Panc1 (cell line): ENCODE data around the gene SCAMP5. TPM values are rescaled to one million over a fixed set of nuclear protein-coding genes. Genes with fewer than 3 reads are reported as not detected.

ENCODE experiments used
- ATAC-seq: fragments of 200-7000 bp; cut with Tn5 transposase; 2 replicates; pipeline ENCODE4 v1.9.1; 2020; ENCODE audit warnings: mild to moderate bottlenecking, moderate library complexity
- BruUV-seq: library from RNA; stranded (reverse); fragments of 400-500 nt; replicated peaks from 2 replicates; lab custom pipeline; 2021; lab: Mats Ljungman, UMichigan
- CTCF ChIA-PET: fragments of 300-600 bp; sonication (Branson Sonifier 250); formaldehyde crosslinking; loops from one replicate; lab custom pipeline; 2022; ENCODE audit warnings: antibody characterized with exemption; lab: Charles Lee
- POLR2A ChIA-PET: fragments of 300-600 bp; sonication (Branson Sonifier 250); formaldehyde crosslinking; loops from one replicate; lab custom pipeline; 2022; ENCODE audit warnings: antibody characterized with exemption; lab: Charles Lee
- DNase-seq: peaks from one replicate; pipeline ENCODE4 v3.0.0-alpha.2; 2010; ENCODE audit warnings: low read depth, low spot score
- H3K27ac ChIP-seq: 2 replicates; pipeline ENCODE4 v1.5.1; 2011; ENCODE audit warnings: mild to moderate bottlenecking, low read length, inconsistent platforms
- H3K27me3 ChIP-seq: fragments of 200-500 bp; sonication (Bioruptor generic); 2 replicates; pipeline ENCODE4 v1.6.0; 2014; ENCODE audit warnings: low read length, inconsistent platforms; ENCODE audit not compliant: control insufficient read depth, insufficient read depth
- H3K36me3 ChIP-seq: fragments of 200-500 bp; sonication (Bioruptor generic); 2 replicates; pipeline ENCODE4 v1.5.1; 2014; ENCODE audit warnings: inconsistent platforms, mild to moderate bottlenecking, low read length, moderate library complexity; ENCODE audit not compliant: control insufficient read depth, insufficient read depth
- H3K4me1 ChIP-seq: 2 replicates; pipeline ENCODE4 v1.5.1; 2011; ENCODE audit warnings: inconsistent platforms, mild to moderate bottlenecking, low read length, moderate library complexity; ENCODE audit not compliant: control insufficient read depth, insufficient read depth
- H3K4me3 ChIP-seq, 2 experiments: 2 replicates each; pipeline ENCODE4 v1.5.1; 2011 to 2012; ENCODE audit warnings: low read depth in 2 of 2, low read length in 2 of 2, mild to moderate bottlenecking in 2 of 2, inconsistent platforms in 1 of 2, moderate library complexity in 1 of 2
- H3K9me3 ChIP-seq: fragments of 200-500 bp; sonication (Bioruptor generic); 2 replicates; pipeline ENCODE4 v1.5.1; 2014; ENCODE audit warnings: low read depth, mild to moderate bottlenecking, inconsistent platforms, low read length, moderate library complexity; ENCODE audit not compliant: control insufficient read depth, insufficient read depth
- CTCF ChIP-seq: fragments of 450-650 bp; IDR thresholded peaks from 2 replicates; pipeline ENCODE4 v1.5.1; 2017; ENCODE audit warnings: mild to moderate bottlenecking
- POLR2AphosphoS5 ChIP-seq: IDR thresholded peaks from 2 replicates; pipeline ENCODE4 v1.6.1; 2012; ENCODE audit warnings: mild to moderate bottlenecking, low read depth, low read length, moderate library complexity
- REST ChIP-seq, 2 experiments: IDR thresholded peaks; 2 replicates each; pipeline ENCODE4 v1.6.1; 2011 to 2012; ENCODE audit warnings: low read depth in 2 of 2, control low read depth in 1 of 2, low read length in 1 of 2, mild to moderate bottlenecking in 1 of 2, moderate library complexity in 1 of 2; ENCODE audit not compliant: insufficient read depth in 1 of 2
- SIN3A ChIP-seq: IDR thresholded peaks from 2 replicates; pipeline ENCODE4 v1.6.1; 2012; ENCODE audit warnings: low read depth, mild to moderate bottlenecking, low read length, moderate library complexity, borderline replicate concordance; ENCODE audit not compliant: insufficient read depth
- TCF7L2 ChIP-seq: IDR thresholded peaks from 2 replicates; pipeline ENCODE4 v1.6.1; 2011; ENCODE audit warnings: mild to moderate bottlenecking, low read depth, low read length, inconsistent platforms
- in situ Hi-C: cut with HindIII; loops from 2 replicates; pipeline ENCODE4 v1.10.0; 2016; ENCODE audit warnings: low sequenced_read_pairs, low pct_unique_long_range_greater_than_20kb
- intact Hi-C: fragments of 100-400 bp; cut with micrococcal nuclease; formaldehyde crosslinking; loops from one replicate; pipeline ENCODE4 v1.10.0; 2022; ENCODE audit not compliant: unreplicated experiment
- total RNA-seq: library from RNA; stranded (reverse); gene quantifications from one replicate; pipeline ENCODE4 v1.2.1, GENCODE V29; 2021; ENCODE audit not compliant: unreplicated experiment

Gene SCAMP5
- total RNA-seq, 1 experiment from 2014 or later = 11.2 TPM

DNA sequence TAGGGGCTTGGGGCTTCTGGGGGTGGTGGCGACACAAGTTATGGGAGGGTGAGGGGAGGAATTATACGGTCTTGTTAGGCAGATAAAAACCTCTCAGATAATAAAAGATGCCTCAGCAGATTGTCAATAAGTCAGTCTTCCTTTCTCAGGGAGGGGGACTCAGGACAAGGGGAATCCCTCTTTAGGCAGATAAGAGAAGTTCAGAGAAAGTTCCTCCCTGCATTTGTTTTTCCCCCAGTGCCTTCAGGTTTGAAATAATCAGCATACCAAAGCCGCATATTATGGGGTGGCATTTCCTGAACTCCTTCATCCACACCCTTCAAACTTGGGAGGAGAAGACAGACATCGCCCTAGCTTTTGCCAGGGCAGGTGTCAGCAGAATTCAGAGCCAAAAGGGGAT, 36.5 kb downstream of the SCAMP5 start:
- TSS peak; percentile 25 for BruUV-seq
- Histone ChIP-seq H3K4me3 (no peak overlapping the region), H3K9me3 (no peaks in the 10 kb centered on the region), H3K27me3 (no peaks in the 10 kb centered on the region), H3K27ac (no peak overlapping the region), H3K4me1 (peaks cover 10% of the 10 kb centered on the region), H3K36me3 (no peaks in the 10 kb centered on the region)
- POLR2A ChIA-PET = no interaction called here
- DNase-seq (no peak), ATAC-seq (no peak)
- TF ChIP-seq REST (IDR thresholded peaks at IDR 0.05; ENCODE audit: insufficient read depth in 1 of 2, low read depth in 2 of 2, low read length in 1 of 2) (no peak), CTCF (no peak), TCF7L2 (no peak), POLR2AphosphoS5 (no peak), SIN3A (no peak)
- CTCF ChIA-PET = interaction anchor here (0.6 kb wide), 1 partner anchor 11 kb away, joined by 5 read pairs; no protein-coding TSS in a partner anchor
- intact Hi-C loops = loop anchor here (5.0 kb wide), 1 partner anchor 275 kb away; no protein-coding TSS in a partner anchor
- in situ Hi-C loops = no loop called here

GRCh38 chr15:75032395-75032794, 37.0 kb downstream of the SCAMP5 start:
- DNase-seq (no peak), ATAC-seq (no peak)
- H3K9me3 ChIP-seq = no peaks in the 10 kb centered on the region
- BruUV-seq = no TSS peak
- no peak overlapping the region for H3K4me3 ChIP-seq
- TF ChIP-seq SIN3A = no peak
- H3K27me3 ChIP-seq = no peaks in the 10 kb centered on the region
- ChIA-PET POLR2A (no interaction called here), CTCF (no interaction called here)
- no peak overlapping the region for H3K27ac ChIP-seq
- in situ Hi-C loops (no loop called here), intact Hi-C loops (loop anchor here (5.0 kb wide), 1 partner anchor 275 kb away; no protein-coding TSS in a partner anchor)
- H3K4me1 ChIP-seq = peaks cover 10% of the 10 kb centered on the region
- H3K36me3 ChIP-seq = no peaks in the 10 kb centered on the region

GRCh38 chr15:75033809-75034208, 38.4 kb downstream of the SCAMP5 start:
- Histone ChIP-seq H3K36me3 (no peaks in the 10 kb centered on the region), H3K27ac (no peak overlapping the region), H3K9me3 (no peaks in the 10 kb centered on the region), H3K4me3 (no peak overlapping the region), H3K4me1 (peaks cover 10% of the 10 kb centered on the region), H3K27me3 (no peaks in the 10 kb centered on the region)
- no peak for DNase-seq
- ATAC-seq = no peak
- no TSS peak for BruUV-seq
- ChIA-PET CTCF (interaction anchor here (0.6 kb wide), 2 partner anchors 154 to 172 kb away, joined by 3 to 5 read pairs; no protein-coding TSS in a partner anchor), POLR2A (interaction anchor here (0.6 kb wide), 1 partner anchor 52 kb away, joined by 11 read pairs; no protein-coding TSS in a partner anchor)
- TF ChIP-seq REST (IDR thresholded peaks at IDR 0.05; ENCODE audit: insufficient read depth in 1 of 2, low read depth in 2 of 2, low read length in 1 of 2) = no peak
- TF ChIP-seq POLR2AphosphoS5 = no peak
- TF ChIP-seq CTCF = no peak
- no peak for TF ChIP-seq SIN3A
- no peak for TF ChIP-seq TCF7L2
- in situ Hi-C loops = no loop called here
- intact Hi-C loops = loop anchor here (5.0 kb wide), 1 partner anchor 273 kb away; no protein-coding TSS in a partner anchor
